OCI-M2 (cell line): ENCODE results near the gene TRMT11.
"Not testable (repeated sequence)": the region's sequence is repeated elsewhere in the genome, so short reads cannot be mapped to it uniquely, and the experiment has no call there.

Experiments
- DNase-seq: peaks from one replicate; lab custom pipeline; 2025; ENCODE audit not compliant: unreplicated experiment; lab: John Stamatoyannopoulos, UW

TRMT11 gene

DNA sequence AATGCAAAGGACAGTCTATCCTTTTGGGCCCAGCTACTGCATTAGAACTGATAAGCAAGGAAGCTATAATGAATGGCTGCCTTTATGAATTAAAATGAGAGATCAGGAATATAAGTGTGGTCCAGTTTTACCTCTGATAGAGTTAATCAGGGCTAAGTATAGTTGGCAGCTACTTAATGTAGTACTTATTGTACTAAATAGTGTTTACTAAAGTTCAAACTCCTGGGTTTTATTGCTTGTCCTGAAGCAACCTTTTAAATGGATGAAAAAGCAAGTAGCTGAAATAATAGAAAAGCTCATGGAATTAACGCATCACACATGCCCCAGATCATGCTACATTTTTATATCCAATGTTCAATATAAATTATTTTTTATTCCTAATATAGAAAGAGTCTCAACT is 5.3 kb downstream of the TRMT11 start:
- DNase-seq, result no peak

DNA sequence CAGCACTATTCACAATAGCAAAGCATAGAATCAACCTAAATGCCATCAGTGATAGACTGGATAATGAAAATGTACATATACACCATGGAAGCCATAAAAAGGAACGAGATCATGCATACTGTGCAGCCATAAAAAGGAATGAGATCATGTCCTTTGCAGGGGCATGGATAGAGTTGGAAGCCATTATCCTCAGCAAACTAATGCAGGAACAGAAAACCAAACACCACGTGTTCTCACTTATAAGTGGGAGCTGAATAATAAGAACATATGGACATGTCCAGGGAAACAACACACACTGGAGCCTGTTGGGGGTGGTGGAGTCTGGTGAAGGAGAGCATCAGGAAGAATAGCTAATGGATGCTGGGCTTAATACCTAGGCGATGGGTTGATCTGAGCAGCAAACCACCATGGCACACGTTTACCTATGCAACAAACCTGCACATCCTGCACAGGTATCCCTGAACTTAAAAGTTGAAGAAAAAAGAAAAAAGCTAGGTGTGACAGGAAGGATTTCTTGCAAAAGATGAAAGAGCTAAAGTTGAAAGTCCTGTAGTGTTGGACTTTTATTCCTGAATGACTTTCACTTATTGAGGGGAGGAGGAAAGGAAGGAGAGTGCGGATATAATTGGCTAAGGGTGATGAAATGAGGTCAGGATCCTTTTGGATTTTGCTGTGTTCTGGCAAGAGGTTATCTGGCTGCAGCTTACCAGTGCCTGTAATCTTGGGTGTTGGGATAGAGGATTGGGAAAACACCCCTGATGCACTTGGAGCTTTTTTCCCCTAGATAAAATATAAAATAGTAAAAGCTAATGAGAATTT is 8.5 kb downstream of the TRMT11 start:
- DNase-seq, result no peak

DNA sequence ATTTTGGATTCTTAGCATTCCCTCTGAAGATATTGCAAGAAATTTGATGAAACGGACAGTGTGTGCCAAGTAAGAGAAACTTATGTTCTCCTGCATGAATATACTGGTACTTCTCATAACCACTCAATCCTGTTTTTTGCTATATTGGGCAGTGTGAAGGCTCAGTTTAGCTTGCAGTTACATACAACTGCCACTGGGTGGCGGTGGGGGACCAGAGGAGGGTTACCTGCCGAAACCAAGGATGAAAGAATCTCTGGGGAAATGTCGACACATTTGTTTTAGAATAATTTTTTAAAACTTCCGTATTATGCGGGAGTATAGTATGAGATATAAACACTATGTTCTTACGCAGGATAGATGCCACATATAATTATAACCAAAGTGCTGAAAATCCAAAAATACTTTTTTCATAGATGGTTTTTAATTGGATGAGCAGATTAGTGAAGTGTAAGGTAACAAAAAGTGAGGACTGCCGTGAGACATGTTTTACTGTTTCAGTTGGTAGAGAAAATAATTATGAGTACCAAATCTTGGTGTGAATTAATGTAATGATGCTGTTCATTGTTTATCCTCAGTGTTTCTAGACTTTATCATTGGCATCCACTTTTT is 9.7 kb downstream of the TRMT11 start:
- no peak for DNase-seq

DNA sequence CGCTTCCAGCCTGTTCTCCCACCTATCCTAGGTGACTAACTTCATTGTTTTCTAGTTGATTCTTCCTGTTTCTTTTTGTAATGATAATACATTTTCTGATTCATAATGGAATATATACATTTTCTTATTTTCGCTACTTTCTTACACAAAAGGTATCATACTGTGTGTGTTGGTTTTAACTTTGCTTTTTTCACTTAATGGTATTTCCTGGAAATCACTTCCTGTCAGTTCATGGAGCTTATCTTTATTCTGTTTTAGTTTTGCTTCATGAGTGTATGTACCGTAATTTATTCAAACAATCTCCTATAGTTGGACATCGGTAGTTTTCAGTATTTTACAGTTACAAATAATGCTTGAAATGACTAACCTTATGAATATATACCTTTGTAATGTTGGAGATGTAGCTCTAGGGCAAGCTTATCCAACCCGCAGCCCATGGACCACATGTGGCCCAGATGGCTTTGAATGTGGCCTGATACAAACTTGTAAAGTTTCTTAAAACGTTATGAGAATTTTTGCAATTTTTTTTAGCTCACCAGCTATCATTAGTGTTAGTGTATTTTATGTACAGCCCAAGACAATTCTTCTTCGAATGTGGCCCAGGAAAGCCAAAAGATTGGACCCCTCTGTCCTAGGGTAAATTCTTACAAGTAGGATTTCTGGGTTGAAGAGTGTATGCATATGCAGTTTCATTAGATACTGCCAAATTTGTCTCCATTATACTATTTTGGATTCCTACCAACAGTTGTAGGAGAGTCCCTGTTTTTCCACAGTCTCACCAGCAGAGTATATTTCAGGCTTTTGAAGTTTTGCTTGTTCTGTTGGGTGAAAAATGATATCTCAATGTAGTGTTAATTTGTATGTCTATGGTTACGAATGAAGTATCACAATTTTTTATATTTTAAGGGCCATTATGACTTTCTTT is 16.7 kb downstream of the TRMT11 start:
- no peak for DNase-seq

DNA sequence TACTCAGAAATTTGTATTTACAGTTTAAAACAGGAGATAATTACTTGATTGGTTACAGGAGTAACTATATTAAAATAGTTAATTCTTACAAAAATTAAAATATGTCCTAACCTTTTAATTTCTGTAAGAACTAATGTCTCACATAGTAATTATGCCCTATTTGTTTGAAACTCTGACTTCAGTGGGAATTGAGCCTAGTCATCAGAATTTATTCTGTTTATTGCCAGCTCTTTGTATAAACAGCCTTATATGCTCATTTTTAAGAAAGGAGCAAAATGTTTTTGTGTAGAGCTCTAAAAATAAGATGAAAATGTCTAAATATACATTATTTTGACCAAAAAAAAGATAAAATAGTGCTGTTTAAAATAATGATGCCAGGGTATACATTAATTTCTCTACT is 21.5 kb downstream of the TRMT11 start:
- DNase-seq, result no peak

DNA sequence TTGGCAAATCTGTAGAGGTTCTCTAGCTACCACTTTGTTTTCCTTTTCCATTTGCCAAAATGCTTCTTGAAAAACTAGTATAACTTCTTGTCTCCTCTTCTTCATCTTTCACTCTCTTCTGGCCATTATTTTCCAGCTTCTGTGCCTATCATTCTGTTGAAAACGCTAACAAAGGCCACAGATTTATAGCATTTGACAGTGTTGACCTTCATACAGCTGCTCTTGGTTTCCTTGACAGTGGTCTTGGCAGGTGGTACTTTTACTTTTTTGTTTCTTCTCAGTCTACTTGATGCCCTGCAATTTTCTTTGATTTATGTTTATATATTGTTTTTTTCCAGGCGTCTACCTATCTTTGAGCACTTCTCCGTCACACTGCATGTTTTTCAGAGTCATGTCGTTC is 23.7 kb downstream of the TRMT11 start:
- no peak for DNase-seq

DNA sequence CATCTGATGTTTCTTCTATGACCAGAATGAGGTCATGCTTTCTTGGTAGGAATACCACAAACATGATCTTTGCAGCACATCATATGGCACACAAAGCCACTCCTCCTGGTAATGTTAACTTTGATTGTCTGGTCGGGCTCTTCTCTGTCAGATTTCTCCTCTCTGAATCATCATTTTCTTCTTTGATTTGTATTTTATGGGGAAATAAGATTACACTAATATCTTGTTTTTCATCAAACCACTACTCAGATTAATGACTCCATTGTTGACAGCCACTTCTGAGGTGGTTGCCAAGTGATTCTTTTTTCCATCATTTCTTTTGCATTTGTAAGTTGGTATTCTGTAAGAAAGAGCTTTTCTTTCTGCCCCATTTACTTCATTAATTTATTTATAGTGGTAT is 29.5 kb downstream of the TRMT11 start:
- DNase-seq, result no peak

DNA sequence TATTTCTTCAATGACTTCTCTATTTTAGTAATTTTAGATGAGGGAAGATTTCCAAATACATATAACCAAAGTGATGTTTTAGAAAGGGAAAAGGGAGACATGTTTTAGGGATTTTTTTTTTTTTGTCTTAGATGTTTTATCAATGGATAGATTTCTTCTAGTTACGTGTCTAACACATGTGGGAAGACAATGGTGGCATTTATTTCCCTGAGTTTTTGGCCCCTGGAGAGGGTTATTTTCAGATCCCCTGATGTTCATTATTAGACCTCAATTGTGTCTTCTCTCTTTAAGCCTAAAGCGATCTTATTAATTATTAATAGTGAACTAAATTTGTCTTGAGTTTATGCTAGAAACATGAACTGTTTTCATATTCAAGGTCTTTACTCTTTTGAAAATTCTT is 30.3 kb downstream of the TRMT11 start:
- DNase-seq, result no peak

DNA sequence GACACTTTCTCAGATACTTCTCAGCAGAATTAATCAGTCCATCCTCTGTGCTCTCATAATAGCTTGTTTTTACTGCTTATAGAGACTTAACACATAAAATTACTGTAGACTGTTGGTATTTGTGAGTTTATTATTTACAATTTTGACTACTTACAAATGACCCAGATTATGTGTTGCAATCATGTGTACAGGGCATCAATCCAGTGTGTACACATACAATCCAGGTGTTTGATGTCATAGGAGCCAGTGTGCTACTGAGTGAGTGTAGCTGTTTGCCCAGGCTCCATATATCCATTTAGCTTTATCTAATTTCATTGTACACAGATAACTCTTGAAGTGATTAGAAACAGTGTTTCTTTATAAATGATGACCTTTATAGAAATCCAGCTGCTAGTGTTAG is 31.3 kb downstream of the TRMT11 start:
- DNase-seq, result no peak

DNA sequence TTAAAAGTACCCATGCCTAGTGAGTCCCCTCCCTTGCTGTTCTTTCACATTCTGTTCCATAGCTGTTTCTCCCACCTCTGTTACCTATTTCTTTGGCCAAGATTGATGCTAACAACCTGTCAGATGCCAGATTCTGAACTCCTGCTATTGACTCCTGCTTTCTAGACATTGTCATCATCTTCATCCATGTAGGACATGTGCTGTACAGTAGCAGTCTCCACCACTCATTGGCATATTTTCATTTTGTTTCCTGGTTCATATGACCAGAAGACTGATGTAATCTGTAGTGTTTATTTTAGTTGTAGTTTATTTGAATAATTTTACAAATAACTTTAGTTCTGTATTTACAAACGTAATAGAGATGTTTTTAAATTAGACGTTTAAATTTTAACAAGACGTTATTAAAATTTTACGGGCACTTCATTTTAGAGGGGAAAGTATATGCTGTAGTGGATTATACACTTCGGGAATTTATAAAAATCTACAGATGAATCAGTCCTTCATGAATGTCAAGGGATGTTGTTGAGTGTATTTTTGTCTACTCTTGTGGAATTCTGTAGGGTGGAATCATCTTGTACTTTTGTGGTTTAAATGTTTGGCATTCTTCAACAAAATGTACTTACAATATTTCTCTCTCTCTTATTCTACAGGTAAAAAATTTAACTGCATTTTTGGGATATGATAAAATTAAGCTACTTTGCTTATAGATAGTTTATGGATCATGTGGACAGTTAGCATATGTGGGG is 34.1 kb downstream of the TRMT11 start:
- no peak for DNase-seq

DNA sequence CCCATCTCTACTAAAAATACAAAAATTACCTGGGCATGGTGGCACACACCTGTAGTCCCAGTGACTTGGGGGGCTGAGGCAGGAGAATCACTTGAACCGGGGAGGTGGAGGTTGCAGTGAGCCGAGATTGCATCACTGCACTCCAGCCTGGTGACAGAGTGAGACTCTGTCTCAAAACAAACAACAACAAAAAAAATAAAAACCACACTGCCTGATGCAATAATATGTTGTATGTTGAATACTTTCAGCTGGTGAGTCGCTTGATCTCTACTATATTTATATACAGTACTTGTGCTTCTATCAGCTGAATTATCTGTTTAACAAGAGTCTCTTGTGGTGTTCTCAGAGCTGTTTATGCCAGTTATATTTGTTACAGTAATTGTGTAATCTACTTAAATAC is 37.1 kb downstream of the TRMT11 start:
- not testable (repeated sequence) for DNase-seq

DNA sequence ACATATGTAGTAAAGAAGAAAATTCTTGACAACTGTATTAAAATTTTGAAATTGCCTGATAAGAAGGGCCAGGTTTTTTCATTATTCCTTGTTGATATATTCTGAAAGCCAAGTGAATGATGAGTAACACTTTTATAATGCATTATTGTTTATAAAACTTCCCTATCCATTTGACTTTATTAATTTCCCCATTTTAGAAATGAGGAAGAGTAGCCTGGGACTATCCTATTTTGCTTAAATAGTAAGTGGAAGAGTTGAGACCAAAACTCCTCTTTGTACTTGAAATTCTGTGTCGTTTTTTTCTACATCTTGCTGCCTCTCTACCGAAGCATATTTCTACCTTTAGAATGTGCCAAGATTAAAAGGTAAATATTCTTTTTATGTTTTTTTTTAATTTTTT is 39.7 kb downstream of the TRMT11 start:
- DNase-seq, result no peak

DNA sequence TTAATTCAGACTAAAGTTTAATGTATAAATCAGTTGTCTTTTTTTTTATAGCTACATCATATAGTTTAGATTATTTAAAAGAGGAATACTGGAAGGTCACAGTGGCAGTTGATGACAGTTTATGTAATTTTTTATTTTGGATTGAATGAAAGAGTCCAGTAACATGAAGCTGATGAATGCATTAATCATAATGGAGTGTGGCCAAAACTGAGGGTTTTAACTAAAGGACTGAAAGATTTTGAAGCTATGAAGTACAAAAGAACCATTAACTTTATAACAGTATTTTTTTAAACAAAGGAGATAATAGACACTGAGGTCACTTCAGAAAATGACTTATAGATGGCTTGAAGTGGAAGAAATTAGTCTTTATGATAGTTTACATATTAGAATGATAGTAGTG is 41.3 kb downstream of the TRMT11 start:
- no peak for DNase-seq

DNA sequence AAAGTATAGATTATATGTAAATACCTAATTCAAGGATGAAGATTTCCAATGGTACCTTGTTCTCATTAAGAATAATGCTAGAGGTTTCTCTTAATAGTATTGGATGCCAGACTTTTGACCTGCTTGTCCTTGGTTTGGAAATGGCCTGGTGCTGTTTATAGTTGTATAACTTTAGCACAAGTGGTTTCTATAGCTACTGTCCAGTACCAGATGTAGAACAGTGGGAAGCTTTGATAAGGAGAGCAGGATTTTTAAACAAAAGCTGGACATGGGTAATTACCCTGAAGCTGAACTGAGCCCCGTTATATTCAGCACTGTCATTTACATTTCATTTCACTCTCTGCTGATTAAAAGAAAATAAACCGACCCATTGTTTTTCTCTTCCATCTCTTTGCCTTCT is 43.7 kb downstream of the TRMT11 start:
- no peak for DNase-seq

DNA sequence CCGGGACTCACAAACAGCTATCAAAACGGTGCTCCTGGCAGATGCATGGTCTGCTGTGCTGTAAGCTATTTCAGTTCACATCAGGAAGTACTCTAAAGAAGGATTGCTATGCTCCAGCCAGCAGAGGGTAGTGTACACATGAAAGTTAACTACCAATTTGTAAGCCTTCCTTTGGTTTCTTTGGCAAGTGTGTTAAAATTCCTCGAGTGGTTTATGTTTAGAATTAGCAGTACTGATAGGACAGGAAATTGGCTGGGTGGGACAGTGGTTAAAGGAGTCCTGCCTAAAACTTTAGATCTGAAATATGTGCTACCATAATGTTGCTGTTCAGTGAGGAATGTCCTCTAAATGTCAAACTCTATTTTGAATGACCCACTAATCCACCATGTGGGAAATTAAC is 47.4 kb downstream of the TRMT11 start:
- no peak for DNase-seq

DNA sequence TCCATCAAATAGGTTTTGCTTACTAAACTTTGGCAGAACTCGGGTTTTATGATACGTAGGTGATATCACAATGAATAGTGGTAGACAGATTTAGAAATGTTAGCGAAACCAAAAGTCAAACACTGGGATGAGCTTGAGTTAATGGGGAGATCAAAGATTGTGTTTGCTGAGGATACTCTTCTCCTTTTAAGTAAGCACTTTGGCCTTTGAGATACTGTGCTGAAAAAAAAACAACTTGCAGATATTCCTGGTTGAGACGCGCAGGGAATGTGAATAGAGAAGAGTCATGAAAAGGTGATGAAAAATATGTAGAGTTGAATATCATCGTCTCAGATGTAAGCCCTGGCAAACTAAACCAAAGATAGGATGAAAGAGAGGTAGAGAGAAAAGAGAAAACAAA is 48.3 kb downstream of the TRMT11 start:
- DNase-seq, result no peak

DNA sequence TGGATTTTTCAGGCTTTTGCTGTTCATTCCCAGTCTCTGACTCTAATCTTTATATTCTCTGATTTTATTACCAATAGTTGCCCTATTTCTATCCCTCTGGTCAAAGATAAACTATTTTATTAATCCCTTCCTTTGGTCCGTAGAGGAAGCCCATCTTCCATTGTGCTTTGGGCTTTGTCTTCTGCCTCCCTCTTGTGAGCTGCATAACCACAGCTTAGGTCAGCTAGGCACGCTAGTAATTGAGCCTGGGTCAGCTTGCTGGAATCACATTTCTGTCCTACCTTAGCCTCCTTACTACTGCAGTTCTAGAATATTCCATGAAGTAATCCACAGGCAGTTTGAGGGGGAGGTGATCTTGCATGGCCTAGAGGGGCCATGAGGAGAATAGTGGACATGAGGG is 49.4 kb downstream of the TRMT11 start:
- DNase-seq, result no peak

DNA sequence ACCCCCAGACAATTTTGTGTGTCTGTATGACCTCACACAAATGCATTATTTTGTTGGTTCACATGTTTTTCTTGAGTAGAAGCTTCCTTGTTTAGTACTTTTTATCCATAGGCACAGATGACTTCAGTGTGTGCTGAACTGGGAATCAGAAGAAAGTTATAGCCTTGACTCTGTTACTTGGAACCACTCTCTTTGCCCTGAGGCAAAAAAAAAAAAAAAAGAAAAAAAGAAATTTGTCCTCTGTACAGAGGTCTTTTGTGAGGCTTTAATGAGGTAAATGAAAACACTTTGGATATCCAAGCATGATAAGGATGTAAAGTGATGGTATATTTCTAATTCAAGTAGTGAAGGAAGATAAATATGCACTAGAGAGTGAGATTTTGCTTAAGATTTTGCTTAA is 51.9 kb downstream of the TRMT11 start:
- no peak for DNase-seq

DNA sequence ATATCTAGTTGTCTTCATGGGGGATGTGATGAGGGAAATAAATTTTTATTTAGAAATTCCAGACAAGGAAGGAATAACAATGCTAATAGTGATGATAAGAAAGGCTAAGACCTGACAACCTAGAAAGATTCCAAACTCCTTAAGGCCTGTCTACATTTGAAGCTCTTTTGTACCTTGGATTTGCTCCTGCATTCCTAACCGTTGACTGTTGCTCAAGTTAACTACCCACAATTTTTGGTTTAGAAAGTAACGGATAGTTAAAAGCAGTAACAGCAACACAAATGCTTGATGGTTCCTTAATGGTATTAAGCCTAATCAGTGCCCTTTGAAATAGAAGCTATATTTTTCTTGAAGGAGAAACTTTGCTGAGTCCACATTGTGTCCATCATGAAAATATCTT is 52.9 kb downstream of the TRMT11 start:
- DNase-seq, result no peak

DNA sequence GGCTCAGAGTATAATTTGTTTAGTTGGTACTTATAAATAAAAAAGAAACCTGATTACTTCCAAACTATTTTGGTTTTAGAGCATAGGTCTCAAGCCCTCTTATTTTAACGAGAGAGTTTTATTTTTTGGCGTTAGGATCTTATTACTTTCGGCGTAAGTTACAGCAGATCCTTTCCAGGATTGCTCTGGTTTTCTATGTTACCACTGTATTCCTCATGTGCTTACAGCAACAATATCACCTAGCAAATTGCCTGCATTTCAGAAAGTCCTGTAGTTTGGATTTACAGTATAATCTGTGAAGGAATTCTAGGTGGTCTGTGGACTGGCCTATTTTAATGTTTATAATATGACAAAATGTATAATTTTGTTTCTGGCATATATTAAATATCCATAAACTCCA is 54.1 kb downstream of the TRMT11 start:
- no peak for DNase-seq

DNA sequence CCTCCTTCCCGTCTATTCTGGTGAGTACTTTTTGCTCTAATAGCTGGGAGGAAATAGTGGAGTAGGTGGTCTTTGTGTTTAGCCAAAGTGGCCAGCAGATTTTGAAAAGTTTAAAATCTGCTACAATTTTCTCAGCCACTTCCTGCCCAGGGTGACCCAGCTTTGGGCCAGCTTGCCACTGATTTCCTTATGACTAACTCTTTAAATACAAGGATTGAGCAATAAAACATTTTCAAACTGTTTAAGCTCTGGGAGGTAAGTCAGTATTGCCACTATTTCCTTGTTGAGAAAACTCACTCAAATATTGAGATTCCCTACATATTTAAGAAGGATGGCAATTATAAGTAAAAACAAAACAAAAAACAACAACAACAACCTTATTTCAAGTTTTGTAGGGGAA is 54.5 kb downstream of the TRMT11 start:
- DNase-seq, result no peak
